HG02852 (cell line): Measurements from ENCODE around the gene ENTREP1.
"Not testable (repeated sequence)": the region's sequence is repeated elsewhere in the genome, so short reads cannot be mapped to it uniquely, and the experiment has no call there.

Experiments
- ATAC-seq: cut with Tn5 transposase; IDR thresholded peaks from one replicate; pipeline ENCODE4 v1.9.1; 2021; ENCODE audit warnings: mild to moderate bottlenecking, moderate library complexity; ENCODE audit not compliant: unreplicated experiment

The ENTREP1 gene

GRCh38 chr9:69440254-69440955 is 115.4 kb downstream of the ENTREP1 start:
- ATAC-seq = not testable (repeated sequence)
